ENCODE measurements around the gene NMB.

NMB gene

DNA sequence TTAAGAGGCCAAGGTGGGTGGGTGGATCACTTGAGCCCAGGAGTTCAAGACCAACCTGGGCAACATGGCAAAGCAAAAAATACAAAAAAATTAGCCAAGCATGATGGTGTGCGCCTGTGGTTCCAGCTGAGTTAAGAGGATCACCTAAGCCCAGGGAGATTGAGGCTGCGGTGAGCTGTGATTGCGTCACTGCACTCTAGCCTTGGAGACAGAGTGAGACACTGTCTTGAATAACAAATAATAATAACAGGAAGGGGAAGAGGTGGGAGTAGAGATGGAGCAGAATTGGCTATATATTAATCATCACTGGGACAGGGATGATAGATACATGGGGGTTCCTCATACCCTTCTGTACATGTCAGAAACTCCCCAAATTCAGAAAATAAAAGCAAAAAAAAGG is 23.8 kb upstream of the NMB start:
- FAIRE-seq: no peak
- DNase-seq (ENCODE audit: insufficient read length): no peak
- TF ChIP-seq TAF1 (IDR thresholded peaks at IDR 0.05; ENCODE audit: borderline replicate concordance, low read depth, low read length) (no peak), POLR2AphosphoS5 (IDR thresholded peaks at IDR 0.05; ENCODE audit: low read depth, low read length) (no peak), POLR2A (IDR thresholded peaks at IDR 0.05; ENCODE audit: low read depth, low read length) (no peak)

DNA sequence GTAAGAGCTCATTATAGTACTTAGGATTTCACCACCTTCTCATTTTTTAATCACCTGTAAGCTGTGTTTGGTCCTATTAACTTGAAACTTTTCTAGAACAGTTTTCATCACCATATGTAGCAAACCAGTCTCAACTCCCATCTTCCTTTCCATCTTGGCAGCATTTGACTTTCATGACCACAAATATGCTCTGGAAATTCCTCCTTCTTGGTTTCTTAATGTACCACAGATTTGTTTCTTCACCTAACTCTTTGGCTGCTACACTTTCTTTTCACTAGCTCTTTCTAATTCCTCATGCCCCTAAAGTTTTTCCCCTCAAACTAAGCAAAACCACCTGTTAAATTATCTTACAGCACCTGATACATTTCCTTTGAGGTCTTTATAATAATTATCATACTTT is 13.2 kb upstream of the NMB start:
- no peak for FAIRE-seq
- DNase-seq (ENCODE audit: insufficient read length): no peak
- TF ChIP-seq POLR2AphosphoS5 (IDR thresholded peaks at IDR 0.05; ENCODE audit: low read depth, low read length) (no peak), POLR2A (IDR thresholded peaks at IDR 0.05; ENCODE audit: low read depth, low read length) (no peak), TAF1 (IDR thresholded peaks at IDR 0.05; ENCODE audit: borderline replicate concordance, low read depth, low read length) (no peak)

DNA sequence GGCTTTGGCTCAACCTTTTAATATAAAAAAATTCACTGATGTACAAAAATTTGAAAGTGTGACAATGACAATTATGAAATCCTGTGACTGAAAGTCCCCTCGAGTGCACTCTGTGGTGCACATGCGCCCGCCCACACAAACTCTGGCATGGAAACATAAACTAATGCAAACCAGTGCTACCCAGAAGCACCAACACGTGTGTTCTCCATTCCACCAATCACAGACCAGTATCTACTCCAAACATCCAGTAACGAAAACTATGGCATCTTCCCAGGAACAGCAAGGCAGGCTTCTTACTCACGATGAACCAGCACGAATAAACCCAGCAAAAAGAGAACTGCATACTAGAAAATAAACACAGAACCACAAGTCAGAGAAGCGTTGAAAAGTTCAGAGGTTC is 11.7 kb upstream of the NMB start:
- FAIRE-seq: no peak
- TF ChIP-seq POLR2A (IDR thresholded peaks at IDR 0.05; ENCODE audit: low read depth, low read length): no peak
- no peak for TF ChIP-seq TAF1 (IDR thresholded peaks at IDR 0.05; ENCODE audit: borderline replicate concordance, low read depth, low read length)
- no peak for TF ChIP-seq POLR2AphosphoS5 (IDR thresholded peaks at IDR 0.05; ENCODE audit: low read depth, low read length)
- no peak for DNase-seq (ENCODE audit: insufficient read length)

DNA sequence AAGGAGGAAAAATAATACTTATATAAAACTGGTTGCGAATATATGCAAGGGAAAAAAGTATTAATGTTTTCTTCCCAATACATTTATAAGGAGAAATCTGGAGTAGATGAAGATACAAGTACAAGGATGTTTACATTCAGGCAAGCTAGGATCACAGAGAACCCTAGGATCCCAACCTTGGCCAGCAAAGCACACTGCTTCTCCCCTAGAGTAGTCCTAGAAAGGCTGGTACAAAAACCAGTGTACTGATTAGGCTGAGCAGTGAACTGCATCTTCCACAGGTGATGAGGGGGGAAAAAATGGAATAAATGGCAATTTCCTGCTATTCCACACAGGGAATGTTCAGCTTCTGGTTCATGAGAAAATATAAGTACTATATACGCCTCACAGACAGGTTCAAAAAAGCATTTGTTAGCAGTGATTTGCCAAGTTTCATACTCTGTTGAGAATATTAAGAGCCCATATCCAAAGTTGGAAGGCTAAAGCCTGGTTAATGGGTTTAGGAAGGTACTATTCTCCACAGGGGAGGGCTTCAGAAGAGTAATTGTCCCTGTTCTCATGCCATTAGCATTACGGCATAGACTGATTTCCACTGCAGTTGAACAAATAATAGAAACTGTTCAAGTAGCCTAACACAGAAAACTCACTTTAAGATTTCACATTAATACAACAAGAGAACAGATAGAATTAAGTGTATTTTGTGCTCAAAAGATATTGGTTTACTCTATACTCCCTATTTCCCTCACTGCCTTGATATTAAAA is 10.4 kb upstream of the NMB start:
- TF ChIP-seq TAF1 (IDR thresholded peaks at IDR 0.05; ENCODE audit: borderline replicate concordance, low read depth, low read length): no peak
- TF ChIP-seq POLR2A (IDR thresholded peaks at IDR 0.05; ENCODE audit: low read depth, low read length): no peak
- TF ChIP-seq POLR2AphosphoS5 (IDR thresholded peaks at IDR 0.05; ENCODE audit: low read depth, low read length): no peak
- DNase-seq (ENCODE audit: insufficient read length) (no peak), FAIRE-seq (no peak)

DNA sequence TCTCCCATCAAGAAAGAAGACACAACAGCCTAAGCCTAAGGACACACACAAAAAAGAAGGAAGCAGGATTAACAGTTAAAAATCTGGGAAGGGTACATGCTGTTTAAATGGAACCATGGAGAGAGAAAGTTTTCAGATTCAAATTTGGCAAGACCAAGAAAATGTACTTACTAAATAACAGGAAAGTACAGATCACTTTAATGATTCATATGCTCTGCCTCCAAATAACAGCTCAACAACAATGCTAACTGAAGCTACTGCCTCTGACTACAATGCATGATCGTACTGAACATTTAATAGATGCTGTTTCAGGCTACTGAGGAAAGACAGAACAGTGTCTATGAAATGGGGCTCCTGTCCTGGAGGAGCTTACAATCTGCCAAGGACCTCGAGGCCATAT is 8.4 kb upstream of the NMB start:
- TF ChIP-seq POLR2A (IDR thresholded peaks at IDR 0.05; ENCODE audit: low read depth, low read length) (no peak), TAF1 (IDR thresholded peaks at IDR 0.05; ENCODE audit: borderline replicate concordance, low read depth, low read length) (no peak), POLR2AphosphoS5 (IDR thresholded peaks at IDR 0.05; ENCODE audit: low read depth, low read length) (no peak)
- DNase-seq (ENCODE audit: insufficient read length): no peak
- FAIRE-seq: no peak

DNA sequence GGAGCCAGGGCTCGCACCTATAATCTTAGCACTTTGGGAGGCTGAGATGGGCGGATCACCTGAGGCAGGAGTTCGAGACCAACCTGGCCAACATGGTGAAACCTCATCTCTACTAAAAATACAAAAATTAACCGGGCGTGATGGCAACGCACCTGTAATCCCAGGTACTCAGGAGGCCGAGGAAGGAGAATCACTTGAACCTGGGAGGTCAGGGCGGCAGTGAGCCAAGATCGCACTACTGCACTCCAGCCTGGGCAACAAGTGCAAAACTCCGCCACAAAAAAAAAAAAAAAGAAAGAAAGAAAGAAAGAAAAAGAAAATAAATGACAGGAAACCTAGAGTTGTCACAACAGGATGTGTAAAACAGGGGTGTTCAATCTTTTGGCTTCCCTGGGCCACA is 3.0 kb upstream of the NMB start:
- FAIRE-seq: no peak
- no peak for DNase-seq (ENCODE audit: insufficient read length)
- TF ChIP-seq TAF1 (IDR thresholded peaks at IDR 0.05; ENCODE audit: borderline replicate concordance, low read depth, low read length): no peak
- no peak for TF ChIP-seq POLR2A (IDR thresholded peaks at IDR 0.05; ENCODE audit: low read depth, low read length)
- TF ChIP-seq POLR2AphosphoS5 (IDR thresholded peaks at IDR 0.05; ENCODE audit: low read depth, low read length): no peak

DNA sequence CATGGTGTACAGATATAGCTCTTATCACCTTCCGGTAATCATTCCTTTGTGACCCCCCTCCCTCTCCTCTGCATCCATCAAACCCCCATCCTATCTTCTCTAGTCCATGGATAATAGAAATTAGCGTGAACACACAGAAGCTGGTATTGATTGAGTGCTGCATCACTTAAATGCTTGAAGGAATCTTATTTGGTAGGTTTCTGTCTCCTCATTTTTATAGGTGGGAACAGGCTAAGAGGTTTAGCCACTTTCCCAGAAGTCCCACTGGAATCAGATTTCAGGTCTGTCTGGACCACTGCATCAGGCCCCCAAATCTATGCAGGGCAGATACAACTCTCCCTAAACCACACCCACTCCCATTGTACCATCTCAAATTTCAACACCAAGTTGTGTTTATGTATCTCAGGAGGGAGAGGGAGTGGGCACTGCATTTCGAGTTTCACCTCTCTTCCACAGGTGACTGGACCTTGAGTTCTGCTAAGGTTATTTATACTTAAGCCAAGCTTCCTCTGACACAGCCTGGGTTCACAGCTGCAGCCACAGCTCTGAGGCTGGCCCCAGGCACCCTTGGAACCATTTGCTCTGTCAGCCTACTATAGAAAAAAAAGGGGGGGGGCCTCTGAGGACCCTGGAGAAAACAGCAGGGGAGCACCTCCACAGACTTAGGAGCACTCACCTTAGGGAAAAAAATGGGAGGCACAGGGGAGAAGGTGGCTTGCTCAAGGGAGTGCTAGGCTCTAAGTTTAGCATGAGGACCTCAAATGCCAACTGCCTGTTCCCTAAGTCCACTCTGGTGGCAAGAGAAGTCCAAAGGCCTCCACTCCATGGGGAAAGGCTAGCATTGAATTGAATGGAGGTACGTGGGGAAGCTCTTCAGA is 2.1 kb upstream of the NMB start:
- no peak for TF ChIP-seq POLR2A (IDR thresholded peaks at IDR 0.05; ENCODE audit: low read depth, low read length)
- TF ChIP-seq POLR2AphosphoS5 (IDR thresholded peaks at IDR 0.05; ENCODE audit: low read depth, low read length): no peak
- no peak for TF ChIP-seq TAF1 (IDR thresholded peaks at IDR 0.05; ENCODE audit: borderline replicate concordance, low read depth, low read length)
- DNase-seq (ENCODE audit: insufficient read length) (no peak), FAIRE-seq (no peak)

DNA sequence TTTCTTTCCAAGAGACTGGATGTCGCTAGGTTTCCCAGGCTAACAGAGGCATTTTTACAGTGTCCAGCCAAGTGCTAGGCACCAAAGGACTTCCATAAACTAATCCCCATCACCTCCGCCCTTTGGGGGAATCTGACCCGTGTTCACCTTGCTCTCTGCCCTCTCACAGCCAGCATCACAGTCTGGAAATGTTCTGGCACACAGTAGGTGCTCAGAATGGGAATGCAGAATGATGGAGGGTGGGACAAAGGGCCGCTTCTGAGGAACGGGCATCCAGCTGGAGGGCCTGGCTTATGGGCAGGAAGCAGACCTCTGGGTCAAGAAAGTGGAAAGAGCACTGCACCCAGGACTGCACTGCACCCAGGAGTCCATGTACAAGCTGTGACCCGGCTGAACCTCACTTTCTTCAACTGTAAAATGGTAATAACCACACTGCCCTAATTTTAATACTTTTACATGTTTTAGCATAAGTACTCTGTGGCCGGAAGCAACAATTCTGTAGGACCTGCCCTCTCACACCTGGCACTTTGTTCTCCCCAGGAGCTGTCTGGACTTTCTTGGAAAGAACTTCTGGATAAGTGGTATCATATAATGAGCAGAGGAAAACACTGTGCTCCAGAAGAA is 901 bp upstream of the NMB start:
- FAIRE-seq (peak; percentile 51), DNase-seq (ENCODE audit: insufficient read length) (no peak)
- TF ChIP-seq POLR2AphosphoS5 (IDR thresholded peaks at IDR 0.05; ENCODE audit: low read depth, low read length): no peak
- TF ChIP-seq TAF1 (IDR thresholded peaks at IDR 0.05; ENCODE audit: borderline replicate concordance, low read depth, low read length): no peak
- TF ChIP-seq POLR2A (IDR thresholded peaks at IDR 0.05; ENCODE audit: low read depth, low read length): no peak

DNA sequence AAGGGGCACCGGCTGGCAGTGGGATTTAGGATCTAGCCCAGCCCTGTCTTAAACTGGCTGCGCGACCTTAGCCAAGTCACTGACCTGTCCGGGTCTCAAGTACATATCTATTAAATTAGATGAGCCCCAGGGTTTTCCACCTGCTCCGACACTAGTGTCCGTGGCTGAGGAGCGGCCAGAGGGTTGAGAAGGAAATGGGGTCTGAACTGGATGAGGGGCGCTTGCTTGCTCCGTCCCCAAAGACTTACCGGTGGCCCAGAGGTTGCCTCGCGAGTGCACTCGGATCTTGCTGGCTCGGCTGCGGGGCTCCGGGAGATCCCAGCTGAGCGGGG is 285 bp downstream of the NMB start:
- FAIRE-seq: peak; percentile 69
- TF ChIP-seq POLR2AphosphoS5 (IDR thresholded peaks at IDR 0.05; ENCODE audit: low read depth, low read length): no peak
- no peak for TF ChIP-seq POLR2A (IDR thresholded peaks at IDR 0.05; ENCODE audit: low read depth, low read length)
- TF ChIP-seq TAF1 (IDR thresholded peaks at IDR 0.05; ENCODE audit: borderline replicate concordance, low read depth, low read length): no peak
- no peak for DNase-seq (ENCODE audit: insufficient read length)

DNA sequence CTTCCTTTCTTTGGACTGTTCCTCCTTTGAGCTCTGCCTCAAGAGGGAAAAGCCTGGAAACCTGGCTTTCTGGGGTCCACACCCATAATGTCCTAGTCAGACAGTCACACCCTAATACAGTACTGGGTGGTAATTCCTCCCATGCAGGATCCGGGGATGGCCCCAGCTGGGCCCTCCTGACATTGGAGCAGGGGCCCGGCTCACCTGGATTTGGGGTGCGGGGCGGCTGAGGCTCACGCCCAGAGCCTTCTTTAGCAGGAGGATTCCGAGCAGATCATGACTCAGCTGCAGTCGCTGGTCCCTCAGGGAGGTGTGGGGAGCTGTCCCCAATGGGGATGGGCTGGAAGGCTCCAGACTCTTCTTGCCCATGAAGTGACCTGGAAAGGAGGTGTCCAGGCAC is 1.0 kb downstream of the NMB start:
- TF ChIP-seq POLR2AphosphoS5 (IDR thresholded peaks at IDR 0.05; ENCODE audit: low read depth, low read length) (no peak), POLR2A (IDR thresholded peaks at IDR 0.05; ENCODE audit: low read depth, low read length) (no peak), TAF1 (IDR thresholded peaks at IDR 0.05; ENCODE audit: borderline replicate concordance, low read depth, low read length) (no peak)
- no peak for FAIRE-seq
- no peak for DNase-seq (ENCODE audit: insufficient read length)

DNA sequence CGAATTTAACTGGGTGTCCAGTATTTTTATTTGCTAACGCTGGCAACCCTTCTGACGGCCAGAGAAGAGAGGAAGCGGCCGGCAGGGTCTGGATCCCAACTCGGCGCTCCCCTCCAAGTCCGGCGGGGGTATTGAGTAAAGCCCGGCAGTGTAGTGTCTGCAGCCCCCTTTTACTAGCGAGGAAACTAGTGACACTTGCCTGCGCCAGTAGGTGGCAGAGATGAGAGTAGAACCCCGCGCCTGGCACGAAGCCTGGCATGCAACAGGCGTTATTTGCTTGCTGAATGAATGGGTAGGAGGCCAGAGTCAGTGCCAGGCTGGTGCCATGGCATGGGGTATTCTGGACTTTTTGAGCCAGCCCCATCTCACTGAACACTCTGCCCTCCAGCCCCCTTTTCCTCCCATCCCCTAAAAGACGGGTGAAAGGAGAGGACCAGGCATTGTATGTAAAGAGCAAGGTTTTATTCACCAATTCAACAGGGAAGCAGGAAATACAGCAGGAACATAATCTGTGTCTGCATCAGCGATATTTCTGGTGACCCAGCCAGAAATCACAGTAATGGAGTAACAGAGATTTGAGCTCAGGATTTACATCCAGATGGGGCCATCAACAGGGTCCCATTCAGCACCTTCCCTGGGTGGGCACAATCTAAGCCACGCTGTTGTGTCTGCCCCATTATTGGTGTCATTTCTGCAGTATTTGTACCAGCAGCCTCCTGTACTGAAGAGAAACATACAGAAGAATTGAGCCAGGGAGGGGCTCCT is 3.1 kb downstream of the NMB start:
- FAIRE-seq (no peak), DNase-seq (ENCODE audit: insufficient read length) (no peak)
- no peak for TF ChIP-seq TAF1 (IDR thresholded peaks at IDR 0.05; ENCODE audit: borderline replicate concordance, low read depth, low read length)
- no peak for TF ChIP-seq POLR2A (IDR thresholded peaks at IDR 0.05; ENCODE audit: low read depth, low read length)
- no peak for TF ChIP-seq POLR2AphosphoS5 (IDR thresholded peaks at IDR 0.05; ENCODE audit: low read depth, low read length)
